Heart right ventricle (tissue), 16 donors: Measurements from ENCODE around the gene LENG8. TPM values are rescaled to one million over a fixed set of nuclear protein-coding genes. Genes with fewer than 3 reads are reported as not detected.

Experiments
- ATAC-seq, 8 donors: fragments of 200-7000 bp; cut with Tn5 transposase; one replicate each; pipeline ENCODE4 v1.9.1; 2020; ENCODE audit warnings: mild to moderate bottlenecking in 8 of 8, moderate library complexity in 8 of 8, moderate number of reproducible peaks in 1 of 8
- DNase-seq, 2 donors: peaks; one replicate each; pipeline ENCODE4 v3.0.0-alpha.2; 2020
- H3K27ac ChIP-seq, 10 donors: fragments of 200-600 bp; sonication (generic) in 2 of 10; one replicate each; pipeline versions ENCODE4 v1.5.0 to v1.8.0; 2020 to 2022; ENCODE audit warnings: mild to moderate bottlenecking in 3 of 10
- H3K27me3 ChIP-seq, 7 donors: fragments of 200-600 bp; one replicate each; pipeline ENCODE4 v1.8.0; 2021 to 2022; ENCODE audit warnings: mild to moderate bottlenecking in 2 of 7
- H3K36me3 ChIP-seq, 9 donors: fragments of 200-600 bp; sonication (generic) in 1 of 9; one replicate each; pipeline versions ENCODE4 v1.5.0 to v1.8.0; 2020 to 2022; ENCODE audit warnings: mild to moderate bottlenecking in 2 of 9
- H3K4me1 ChIP-seq, 9 donors: fragments of 200-600 bp; sonication (generic) in 1 of 9; one replicate each; pipeline versions ENCODE4 v1.5.0 to v1.8.0; 2020 to 2022; ENCODE audit warnings: mild to moderate bottlenecking in 4 of 9
- H3K4me3 ChIP-seq, 10 donors: fragments of 200-600 bp; sonication (generic) in 2 of 10; one replicate each; pipeline versions ENCODE4 v1.5.0 to v1.8.0; 2020 to 2022; ENCODE audit warnings: mild to moderate bottlenecking in 7 of 10, moderate library complexity in 2 of 10
- H3K9me3 ChIP-seq, 11 donors: fragments of 200-600 bp in 10 of 11; sonication (generic) in 2 of 11; one replicate each; pipeline versions ENCODE4 v1.5.0 to v1.8.0; 2013 to 2022; ENCODE audit warnings: mild to moderate bottlenecking in 2 of 11, control low read depth in 1 of 11, moderate library complexity in 1 of 11
- CTCF ChIP-seq, 9 donors: fragments of 200-600 bp; sonication (generic) in 2 of 9; IDR thresholded peaks; one replicate each; pipeline versions ENCODE4 v1.5.0 to v1.8.0; 2021 to 2022; ENCODE audit warnings: antibody characterized with exemption in 9 of 9, mild to moderate bottlenecking in 5 of 9, moderate library complexity in 1 of 9
- WGBS, 2 donors: extraction: QIAGEN DNeasy Blood & Tissue Kit; methylation state at CpG; one replicate each; pipeline ENCODE4 v1.1.7; 2013; ENCODE audit warnings: inconsistent platforms in 1 of 2; 5-methylcytosine and 5-hydroxymethylcytosine counted together
- intact Hi-C, 10 donors: fragments of 100-400 bp; cut with DNase I; formaldehyde crosslinking; loops; one replicate each; pipeline versions ENCODE4 v1.11.1 to v1.14.2; 2022
- polyA plus RNA-seq, 2 donors: library from polyadenylated mRNA; stranded (reverse); fragments of 200-250 nt; gene quantifications; one replicate each; pipeline ENCODE4 v1.2.3, GENCODE V29; 2013
- total RNA-seq, 10 donors: library from RNA; stranded (reverse); fragmentation: NEBNext Ultra II Directional in 3 of 10; extraction: Animal tissue kit (Norgen Biotek cat#: 25700) in 3 of 10; gene quantifications; one replicate each; pipeline versions ENCODE4 v1.2.1 to v1.2.4, GENCODE V29; 2021 to 2023
- donor health status: Arrhythmogenic right ventricular cardiomyopathy.
- donor health status: ischemic (EF 13 %, LVEDD 7.1; RV severe dilation, severe dysfunction).
- donor health status: healthy with polysubstance abuse.
- donor health status: DM: no; HTN: yes; CAD: no.
- donor health status: DM: no; HTN: no; CAD: no.
- donor health status: ischemic (EF 25% LVEDD 6.9; RV normal size, moderate dysfunction).
- donor health status: ischemic (EF 25% LVEDD 5.7; RV mildly dilated, moderate dysfunction).
- donor health status: healthy.
- donor health status: DM: yes; HTN: yes; CAD: no.
- donor health status: Ischemic cardiomyopathy.
- donor health status: ischemic (EF 35%, LVEDD 5.7; RV mildly dilated, moderate dysfunction).
- donor health status: nonischemic (EF 11% LVEDD 7.7; RV severe dilation, severe dysfunction).
- donor health status: DM: yes; HTN: yes; CAD: no.
- donor health status: PGD.
- donor health status: ischemic (EF 29% LVEDD 5.4; RV normal size, mild dysfunction).
- donor health status: nonischemic (EF 23%, LVEDD 6.1; RV moderate dilation, normal function).

The LENG8 gene
- total and polyA plus RNA-seq, 12 donors = 34.3 to 194 (median 56.8) TPM

GRCh38 chr19:54407780-54408179 is 41.2 kb upstream of the LENG8 start:
- DNase-seq (no peak), ATAC-seq (no peak)
- H3K27ac ChIP-seq = no peak overlapping the region
- intact Hi-C loops = no loop called here
- H3K4me1 ChIP-seq = no peaks in the 10 kb centered on the region
- TF ChIP-seq CTCF (IDR thresholded peaks at IDR 0.05) = no peak
- 86 to 89% methylated on average over 7 of the region's 7 CpGs for WGBS, 2 donors
- no peak overlapping the region for H3K4me3 ChIP-seq
- no peaks in the 10 kb centered on the region for H3K9me3 ChIP-seq
- no peaks in the 10 kb centered on the region for H3K36me3 ChIP-seq
- peaks cover 0 to 23% (median 17%) of the 10 kb centered on the region in 7 donors for H3K27me3 ChIP-seq

GRCh38 chr19:54408456-54409026 is 40.5 kb upstream of the LENG8 start:
- no peak for TF ChIP-seq CTCF (IDR thresholded peaks at IDR 0.05)
- Histone ChIP-seq H3K27me3 (peaks cover 0 to 25% (median 13%) of the 10 kb centered on the region in 7 donors), H3K36me3 (no peaks in the 10 kb centered on the region), H3K27ac (no peak overlapping the region), H3K9me3 (no peaks in the 10 kb centered on the region), H3K4me1 (no peaks in the 10 kb centered on the region), H3K4me3 (no peak overlapping the region)
- DNase-seq = no peak
- no peak for ATAC-seq
- intact Hi-C loops = no loop called here
- WGBS, 2 donors = 83 to 85% methylated on average over 9 of the region's 9 CpGs

DNA sequence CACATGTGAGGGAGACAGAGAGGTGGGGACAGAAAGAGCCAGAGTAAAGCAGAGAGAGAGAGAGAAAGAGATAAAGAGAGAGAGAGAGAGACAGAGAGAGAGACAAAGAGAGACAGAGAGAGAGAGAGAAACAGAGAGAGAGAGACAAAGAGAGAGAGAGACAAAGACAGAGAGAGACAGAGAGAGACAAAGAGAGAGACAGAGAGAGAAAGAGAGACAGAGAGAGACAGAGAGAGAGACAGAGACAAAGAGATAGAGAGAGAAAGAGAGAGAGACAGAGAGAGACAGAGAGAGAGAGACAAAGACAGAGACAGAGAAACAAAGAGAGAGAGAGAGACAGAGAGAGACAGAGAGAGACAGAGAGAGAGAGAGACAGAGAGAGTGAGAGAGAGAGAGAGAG is 38.0 kb upstream of the LENG8 start:
- DNase-seq (no peak), ATAC-seq (no peak)
- Histone ChIP-seq H3K27me3 (peaks cover 7 to 44% (median 33%) of the 10 kb centered on the region in 7 donors), H3K4me3 (no peak overlapping the region), H3K4me1 (peaks cover 0 to 6% (median 0%) of the 10 kb centered on the region in 9 donors), H3K9me3 (no peaks in the 10 kb centered on the region), H3K36me3 (no peaks in the 10 kb centered on the region), H3K27ac (no peak overlapping the region)
- intact Hi-C loops = no loop called here
- no peak for TF ChIP-seq CTCF (IDR thresholded peaks at IDR 0.05)

DNA sequence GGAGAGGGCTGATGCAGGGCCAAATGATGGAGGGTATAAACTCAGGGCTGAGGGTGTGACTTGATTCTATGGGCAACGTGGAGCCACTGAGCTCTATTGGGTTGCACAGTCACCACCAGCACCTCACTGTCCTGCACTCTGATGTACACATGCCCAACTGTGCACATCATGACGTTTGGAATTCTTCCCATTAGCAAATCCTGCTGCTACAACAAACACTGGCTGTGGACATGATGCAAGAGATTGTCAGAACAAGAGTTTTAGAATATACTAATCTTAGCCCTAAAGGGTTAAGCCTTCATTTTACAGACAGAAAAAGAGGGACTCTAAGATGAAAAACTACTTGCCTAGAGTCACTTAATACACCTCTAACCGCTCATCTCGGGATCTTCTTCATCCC is 36.1 kb upstream of the LENG8 start:
- Histone ChIP-seq H3K27me3 (peaks cover 16 to 63% (median 51%) of the 10 kb centered on the region in 7 donors), H3K4me1 (peaks cover 0 to 16% (median 5%) of the 10 kb centered on the region in 9 donors), H3K36me3 (no peaks in the 10 kb centered on the region), H3K27ac (no peak overlapping the region), H3K9me3 (no peaks in the 10 kb centered on the region), H3K4me3 (no peak overlapping the region)
- intact Hi-C loops = no loop called here
- WGBS, 2 donors = 69 to 73% methylated on average over 4 of the region's 4 CpGs
- DNase-seq (no peak), ATAC-seq (no peak)
- TF ChIP-seq CTCF (IDR thresholded peaks at IDR 0.05) = no peak
